Tibial nerve (tissue), 4 donors: ENCODE data around the gene TUBB1. TPM values are rescaled to one million over a fixed set of nuclear protein-coding genes. Genes with fewer than 3 reads are reported as not detected.

Experiments used
- DNase-seq, 2 donors: peaks; one replicate each; pipeline ENCODE4 v3.0.0-alpha.2; 2019; ENCODE audit warnings: low spot score in 2 of 2
- H3K27ac ChIP-seq, 4 donors: fragments of 200-600 bp; sonication (generic) in 3 of 4; one replicate each; pipeline ENCODE4 v1.5.1; 2017 to 2019; ENCODE audit warnings: mild to moderate bottlenecking in 1 of 4
- H3K27me3 ChIP-seq, 2 donors: fragments of 200-600 bp; sonication (generic) in 1 of 2; one replicate each; pipeline versions ENCODE4 v1.5.1 to v1.6.0; 2017 to 2019
- H3K36me3 ChIP-seq, 3 donors: fragments of 200-600 bp; sonication (generic); one replicate each; pipeline ENCODE4 v1.5.1; 2018 to 2019
- H3K4me1 ChIP-seq, 4 donors: fragments of 200-600 bp; sonication (generic) in 3 of 4; one replicate each; pipeline ENCODE4 v1.5.1; 2017 to 2019
- H3K4me3 ChIP-seq, 4 donors: fragments of 200-600 bp; sonication (generic) in 3 of 4; one replicate each; pipeline ENCODE4 v1.5.1; 2017 to 2019; ENCODE audit warnings: mild to moderate bottlenecking in 1 of 4, moderate library complexity in 1 of 4
- H3K9me3 ChIP-seq, 4 donors: fragments of 200-600 bp; sonication (generic) in 3 of 4; one replicate each; pipeline ENCODE4 v1.5.1; 2017 to 2019
- EP300 ChIP-seq, 2 donors: sonication (generic); formaldehyde crosslinking; IDR thresholded peaks; one replicate each; pipeline ENCODE4 v1.6.1; 2017; ENCODE audit warnings: antibody characterized with exemption in 2 of 2, mild to moderate bottlenecking in 1 of 2
- POLR2A ChIP-seq, 2 donors: fragments of 450-650 bp; IDR thresholded peaks; one replicate each; pipeline ENCODE4 v1.6.1; 2017; ENCODE audit warnings: antibody characterized with exemption in 2 of 2, mild to moderate bottlenecking in 2 of 2, moderate library complexity in 2 of 2
- WGBS, 2 donors: methylation state at CpG; one replicate each; pipeline ENCODE4 v1.1.5; 2018; 5-methylcytosine and 5-hydroxymethylcytosine counted together
- total RNA-seq, 4 donors: library from RNA; depleted of rRNA; stranded (reverse); fragments of >200 nt; gene quantifications; one replicate each; pipeline ENCODE4 v1.1.0, GENCODE V29; 2016
- TF ChIP-seq, protein P1 (sequence below), 5 experiments: fragments of 200-600 bp in 3 of 5; fragments of 450-650 bp in 2 of 5; sonication (generic) in 3 of 5; IDR thresholded peaks; one replicate each; pipeline ENCODE4 v1.5.1; 2016 to 2019; ENCODE audit warnings: antibody characterized with exemption in 5 of 5, mild to moderate bottlenecking in 3 of 5, moderate library complexity in 2 of 5

TUBB1 gene
- total RNA-seq, 4 donors from 2014 or later = 0.21 to 0.60 (median 0.59) TPM; not detected in 1

DNA sequence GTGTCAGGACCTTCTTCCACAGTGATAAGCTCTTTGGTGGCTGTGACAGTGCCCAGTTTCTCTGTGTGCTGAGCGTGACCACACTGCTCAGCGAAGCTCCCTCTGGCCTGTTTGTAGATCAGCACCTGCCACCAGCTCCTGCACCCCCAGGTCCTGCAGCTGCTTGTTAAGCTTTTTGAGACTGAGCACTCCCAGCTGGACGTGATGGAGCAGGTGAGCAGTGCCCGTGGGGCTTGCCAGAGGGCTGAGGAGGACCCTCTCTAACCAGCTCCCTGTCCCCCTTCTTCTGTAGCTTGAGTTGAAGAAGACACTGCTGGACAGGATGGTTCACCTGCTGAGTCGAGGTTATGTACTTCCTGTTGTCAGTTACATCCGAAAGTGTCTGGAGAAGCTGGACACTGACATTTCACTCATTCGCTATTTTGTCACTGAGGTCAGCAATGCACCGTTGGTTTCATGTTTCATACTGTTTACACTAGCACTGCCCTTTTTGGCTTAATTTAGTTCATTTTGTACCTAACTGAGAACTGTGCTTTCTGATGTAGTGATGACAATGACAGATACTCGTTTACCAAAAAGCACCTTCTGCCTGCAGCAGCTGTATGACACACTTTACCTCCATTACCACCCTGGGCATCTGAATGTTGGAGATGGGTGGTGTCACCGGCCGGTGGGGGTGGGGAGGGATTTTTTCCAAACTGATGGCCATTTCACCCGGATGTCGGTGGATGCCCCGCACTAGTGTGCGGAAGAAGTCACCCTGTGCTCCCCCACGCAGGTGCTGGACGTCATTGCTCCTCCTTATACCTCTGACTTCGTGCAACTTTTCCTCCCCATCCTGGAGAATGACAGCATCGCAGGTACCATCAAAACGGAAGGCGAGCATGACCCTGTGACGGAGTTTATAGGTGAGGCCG is 25.6 kb upstream of the TUBB1 start:
- H3K4me1 ChIP-seq = no peaks in the 10 kb centered on the region
- no peaks in the 10 kb centered on the region for H3K9me3 ChIP-seq
- H3K27me3 ChIP-seq = no peaks in the 10 kb centered on the region
- H3K4me3 ChIP-seq = no peak overlapping the region
- TF ChIP-seq EP300 (IDR thresholded peaks at IDR 0.05) (no peak), POLR2A (IDR thresholded peaks at IDR 0.05) (no peak)
- TF ChIP-seq, protein P1, sequence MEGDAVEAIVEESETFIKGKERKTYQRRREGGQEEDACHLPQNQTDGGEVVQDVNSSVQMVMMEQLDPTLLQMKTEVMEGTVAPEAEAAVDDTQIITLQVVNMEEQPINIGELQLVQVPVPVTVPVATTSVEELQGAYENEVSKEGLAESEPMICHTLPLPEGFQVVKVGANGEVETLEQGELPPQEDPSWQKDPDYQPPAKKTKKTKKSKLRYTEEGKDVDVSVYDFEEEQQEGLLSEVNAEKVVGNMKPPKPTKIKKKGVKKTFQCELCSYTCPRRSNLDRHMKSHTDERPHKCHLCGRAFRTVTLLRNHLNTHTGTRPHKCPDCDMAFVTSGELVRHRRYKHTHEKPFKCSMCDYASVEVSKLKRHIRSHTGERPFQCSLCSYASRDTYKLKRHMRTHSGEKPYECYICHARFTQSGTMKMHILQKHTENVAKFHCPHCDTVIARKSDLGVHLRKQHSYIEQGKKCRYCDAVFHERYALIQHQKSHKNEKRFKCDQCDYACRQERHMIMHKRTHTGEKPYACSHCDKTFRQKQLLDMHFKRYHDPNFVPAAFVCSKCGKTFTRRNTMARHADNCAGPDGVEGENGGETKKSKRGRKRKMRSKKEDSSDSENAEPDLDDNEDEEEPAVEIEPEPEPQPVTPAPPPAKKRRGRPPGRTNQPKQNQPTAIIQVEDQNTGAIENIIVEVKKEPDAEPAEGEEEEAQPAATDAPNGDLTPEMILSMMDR (IDR thresholded peaks at IDR 0.05) = no peak
- peaks cover 2 to 100% (median 51%) of the 10 kb centered on the region in 3 donors for H3K36me3 ChIP-seq
- no peak overlapping the region for H3K27ac ChIP-seq
- DNase-seq = peak in 1 of 2 donors; percentile 11
- WGBS, 2 donors = 85 to 90% methylated on average over 23 of the region's 23 CpGs

- DNase-seq = peak in 1 of 2 donors; percentile 1
- 75 to 77% methylated on average over 17 of the region's 17 CpGs for WGBS, 2 donors
- H3K27me3 ChIP-seq = no peaks in the 10 kb centered on the region
- H3K36me3 ChIP-seq = peaks cover 2 to 100% (median 41%) of the 10 kb centered on the region in 3 donors
- no peaks in the 10 kb centered on the region for H3K9me3 ChIP-seq
- H3K4me3 ChIP-seq = no peak overlapping the region
- no peak overlapping the region for H3K27ac ChIP-seq
- TF ChIP-seq POLR2A (IDR thresholded peaks at IDR 0.05) (no peak), EP300 (IDR thresholded peaks at IDR 0.05) (no peak)
- TF ChIP-seq, protein P1 (IDR thresholded peaks at IDR 0.05) = no peak
- H3K4me1 ChIP-seq = no peaks in the 10 kb centered on the region
Observed at GRCh38 chr20:58994390-58995159, 24.7 kb upstream of the TUBB1 start.

DNA sequence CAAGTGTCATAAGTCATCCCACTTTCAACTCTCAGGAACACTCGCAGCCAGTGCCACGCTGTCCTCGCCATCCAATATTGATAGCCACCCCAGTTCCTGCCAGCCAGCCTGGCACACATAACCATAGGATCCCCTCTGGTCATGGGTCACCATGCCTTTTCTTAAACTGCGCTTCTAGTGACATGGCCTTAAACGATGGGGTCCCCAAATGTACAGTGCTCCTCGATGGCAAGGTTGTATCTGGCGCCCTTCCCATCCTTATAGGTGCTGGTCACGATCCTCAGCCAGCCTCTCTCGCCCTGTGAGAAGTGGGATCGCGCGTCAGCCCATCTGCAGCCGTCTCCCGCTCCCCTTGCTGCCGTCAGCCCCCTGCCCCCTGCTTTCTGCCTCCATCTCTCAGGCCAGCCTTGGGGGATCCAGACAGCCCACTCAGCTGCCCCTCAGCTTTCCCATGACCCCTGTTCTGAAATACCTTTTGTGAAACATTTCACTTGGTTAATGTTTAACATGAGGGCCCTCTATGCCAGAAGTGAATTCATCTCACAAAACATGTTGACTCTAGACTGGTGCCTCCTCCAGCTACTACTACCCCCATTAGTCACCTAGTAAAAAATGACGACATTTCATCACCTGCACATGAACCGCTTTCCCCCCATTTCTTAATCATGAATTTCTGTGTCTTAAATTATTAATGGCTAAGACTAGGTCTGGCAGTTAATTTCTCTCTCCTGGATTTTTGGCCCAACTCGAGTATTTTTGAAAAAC is 23.6 kb upstream of the TUBB1 start:
- TF ChIP-seq, protein P1 (IDR thresholded peaks at IDR 0.05) = no peak
- TF ChIP-seq EP300 (IDR thresholded peaks at IDR 0.05) (no peak), POLR2A (IDR thresholded peaks at IDR 0.05) (no peak)
- Histone ChIP-seq H3K27ac (no peak overlapping the region), H3K9me3 (no peaks in the 10 kb centered on the region), H3K4me3 (no peak overlapping the region), H3K27me3 (no peaks in the 10 kb centered on the region), H3K36me3 (peaks cover 2 to 100% (median 33%) of the 10 kb centered on the region in 3 donors), H3K4me1 (no peaks in the 10 kb centered on the region)
- WGBS, 2 donors = 86 to 89% methylated on average over 18 of the region's 18 CpGs
- DNase-seq = no peak

DNA sequence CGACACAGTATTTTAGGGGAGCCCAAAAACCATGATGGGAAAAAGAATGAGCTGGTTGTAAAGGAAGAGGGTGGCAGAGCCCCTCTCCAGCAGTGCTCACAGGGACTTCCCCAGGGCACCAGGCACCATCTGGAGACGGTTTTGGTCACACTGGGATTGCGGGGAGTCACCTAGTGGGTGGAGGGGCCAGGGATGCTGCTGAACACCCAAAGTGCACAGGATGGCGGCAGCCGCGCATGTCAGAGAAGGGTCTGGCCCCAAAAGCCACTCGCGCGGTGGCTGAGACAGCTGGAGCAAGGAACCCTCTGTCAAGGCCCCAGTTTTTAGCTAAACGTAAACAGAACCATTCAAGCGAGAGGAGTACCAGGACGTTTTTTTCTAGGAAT is 23.0 kb upstream of the TUBB1 start:
- Histone ChIP-seq H3K4me3 (no peak overlapping the region), H3K27me3 (no peaks in the 10 kb centered on the region), H3K27ac (no peak overlapping the region), H3K9me3 (no peaks in the 10 kb centered on the region), H3K36me3 (peaks cover 2 to 100% (median 31%) of the 10 kb centered on the region in 3 donors), H3K4me1 (no peaks in the 10 kb centered on the region)
- DNase-seq = no peak
- TF ChIP-seq, protein P1 (IDR thresholded peaks at IDR 0.05) = no peak
- TF ChIP-seq POLR2A (IDR thresholded peaks at IDR 0.05) (no peak), EP300 (IDR thresholded peaks at IDR 0.05) (no peak)
- WGBS, 2 donors = 89 to 92% methylated on average over 12 of the region's 12 CpGs
